Astrocyte of the cerebellum (primary cell): Measurements from ENCODE around the gene DIO1.

ENCODE experiments used
- DNase-seq: peaks from one replicate; pipeline ENCODE4 v3.0.0-alpha.2; 2011; ENCODE audit warnings: low read depth
- H3K4me3 ChIP-seq: 2 replicates; pipeline ENCODE4 v1.5.1; 2011; ENCODE audit warnings: mild to moderate bottlenecking, low read depth, low read length, moderate library complexity
- CTCF ChIP-seq: IDR thresholded peaks from 2 replicates; pipeline ENCODE4 v1.5.1; 2012; ENCODE audit warnings: low read length, low read depth, moderate library complexity, mild to moderate bottlenecking; ENCODE audit errors: missing control alignments
- in situ Hi-C: cut with HindIII; loops from 2 replicates; pipeline ENCODE4 v1.10.0; 2017; ENCODE audit warnings: low sequenced_read_pairs

DIO1 gene

GRCh38 chr1:53888681-53889080 is 5.3 kb upstream of the DIO1 start:
- TF ChIP-seq CTCF, result no peak
- H3K4me3 ChIP-seq, result peak overlapping the region; percentile 92
- in situ Hi-C loops, result no loop called here
- no peak for DNase-seq

GRCh38 chr1:53889304-53890298 is 4.4 kb upstream of the DIO1 start, which contains the start of gene YIPF1:
YIPF1 (minus strand) TSS chr1:53889797; CDS start chr1:53888937, 860 bp downstream.
- peak within 1 kb of the TSS; percentile 92 for H3K4me3 ChIP-seq
- DNase-seq, result peak; percentile 55
- no peak for TF ChIP-seq CTCF
- in situ Hi-C loops, result no loop called here

- H3K4me3 ChIP-seq, result no peak overlapping the region
- DNase-seq, result no peak
- TF ChIP-seq CTCF, result no peak
- in situ Hi-C loops, result no loop called here
These were observed 3.5 kb upstream of the DIO1 start for GRCh38 chr1:53890522-53890941.

- in situ Hi-C loops, result no loop called here
- no peak overlapping the region for H3K4me3 ChIP-seq
- no peak for TF ChIP-seq CTCF
- DNase-seq, result no peak
These were observed 3.0 kb upstream of the DIO1 start for GRCh38 chr1:53891018-53891417.

- in situ Hi-C loops, result no loop called here
- TF ChIP-seq CTCF, result no peak
- H3K4me3 ChIP-seq, result no peak overlapping the region
- no peak for DNase-seq
These were observed 2.3 kb upstream of the DIO1 start for GRCh38 chr1:53891678-53892077.

- DNase-seq, result no peak
- in situ Hi-C loops, result no loop called here
- H3K4me3 ChIP-seq, result no peak overlapping the region
- TF ChIP-seq CTCF, result no peak
These were observed 1.1 kb upstream of the DIO1 start for GRCh38 chr1:53892911-53893310.
